HepG2 (cell line): ENCODE measurements around the gene TPM2. TPM values are rescaled to one million over a fixed set of nuclear protein-coding genes. Genes with fewer than 3 reads are reported as not detected.

Source experiments
- AGO1 ChIP-seq: fragments of 200-400 bp; formaldehyde crosslinking; IDR thresholded peaks from 2 replicates; pipeline ENCODE4 v1.6.1; 2017; ENCODE audit warnings: mild to moderate bottlenecking, low read depth, low read length, moderate library complexity; ENCODE audit not compliant: poor library complexity, severe bottlenecking
- BATF2 ChIP-seq: sonication (generic); formaldehyde crosslinking; IDR thresholded peaks from 2 replicates; pipeline ENCODE4 v1.8.0; 2022; ENCODE audit warnings: mild to moderate bottlenecking, missing genetic modification reagents, moderate library complexity
- CBX5 ChIP-seq: sonication (generic); formaldehyde crosslinking; IDR thresholded peaks from 2 replicates; pipeline ENCODE4 v1.4.0; 2020; ENCODE audit warnings: missing genetic modification reagents, borderline replicate concordance
- FOXJ3 ChIP-seq: sonication (generic); formaldehyde crosslinking; IDR thresholded peaks from 2 replicates; pipeline ENCODE4 v1.4.0; 2020; ENCODE audit warnings: missing genetic modification reagents, mild to moderate bottlenecking, borderline replicate concordance
- GTF3A ChIP-seq: sonication (generic); formaldehyde crosslinking; conservative IDR thresholded peaks from 2 replicates; pipeline ENCODE4 v1.4.0; 2020; ENCODE audit warnings: mild to moderate bottlenecking, missing genetic modification reagents
- HHEX ChIP-seq: IDR thresholded peaks from 2 replicates; pipeline ENCODE4 v1.6.1; 2016; ENCODE audit warnings: control low read depth
- IKZF4 ChIP-seq: sonication (generic); formaldehyde crosslinking; IDR thresholded peaks from 2 replicates; pipeline ENCODE4 v1.5.1; 2020; ENCODE audit warnings: borderline replicate concordance, mild to moderate bottlenecking, low read depth, missing genetic modification reagents; ENCODE audit errors: not compliant biosample characterization
- IRF9 ChIP-seq: sonication (generic); formaldehyde crosslinking; IDR thresholded peaks from 2 replicates; pipeline ENCODE4 v1.8.0; 2022; ENCODE audit warnings: missing genetic modification reagents, mild to moderate bottlenecking, borderline replicate concordance
- KDM5B ChIP-seq: sonication (generic); formaldehyde crosslinking; IDR thresholded peaks from 2 replicates; pipeline ENCODE4 v1.4.0; 2020; ENCODE audit warnings: missing genetic modification reagents, mild to moderate bottlenecking, borderline replicate concordance
- LBX2 ChIP-seq: sonication (generic); formaldehyde crosslinking; IDR thresholded peaks from 2 replicates; pipeline ENCODE4 v1.5.0; 2020; ENCODE audit warnings: missing genetic modification reagents, mild to moderate bottlenecking, borderline replicate concordance
- MTA3 ChIP-seq: sonication (generic); formaldehyde crosslinking; IDR thresholded peaks from 2 replicates; pipeline ENCODE4 v1.4.0; 2020; ENCODE audit warnings: missing genetic modification reagents
- MXI1 ChIP-seq: IDR thresholded peaks from 3 replicates; pipeline ENCODE4 v1.6.1; 2012; ENCODE audit warnings: low read depth, low read length, inconsistent platforms, borderline replicate concordance
- MZF1 ChIP-seq: sonication (generic); formaldehyde crosslinking; IDR thresholded peaks from 2 replicates; pipeline ENCODE4 v1.8.1; 2023; ENCODE audit warnings: mild to moderate bottlenecking, missing genetic modification reagents, borderline replicate concordance
- NRL ChIP-seq: sonication (generic); formaldehyde crosslinking; IDR thresholded peaks from 2 replicates; pipeline ENCODE4 v1.5.0; 2020; ENCODE audit warnings: missing genetic modification reagents, mild to moderate bottlenecking, moderate library complexity, borderline replicate concordance
- SMAD1 ChIP-seq: sonication (generic); formaldehyde crosslinking; IDR thresholded peaks from 2 replicates; pipeline ENCODE4 v1.4.0; 2020; ENCODE audit warnings: missing genetic modification reagents, low read depth, mild to moderate bottlenecking, borderline replicate concordance
- SMYD3 ChIP-seq: sonication (generic); formaldehyde crosslinking; IDR thresholded peaks from 2 replicates; pipeline ENCODE4 v1.8.1; 2023; ENCODE audit warnings: mild to moderate bottlenecking, missing genetic modification reagents
- SNAPC2 ChIP-seq: sonication (generic); formaldehyde crosslinking; IDR thresholded peaks from 2 replicates; pipeline ENCODE4 v1.8.1; 2022; ENCODE audit warnings: mild to moderate bottlenecking, missing genetic modification reagents
- ZNF230 ChIP-seq: sonication (generic); formaldehyde crosslinking; IDR thresholded peaks from 2 replicates; pipeline ENCODE4 v1.4.0; 2020; ENCODE audit warnings: mild to moderate bottlenecking, missing genetic modification reagents
- ZNF24 ChIP-seq: fragments of 450-650 bp; IDR thresholded peaks from 2 replicates; pipeline ENCODE4 v1.6.1; 2017; ENCODE audit warnings: antibody characterized with exemption, mild to moderate bottlenecking
- ZNF512B ChIP-seq: sonication (generic); formaldehyde crosslinking; IDR thresholded peaks from 2 replicates; pipeline ENCODE4 v1.5.1; 2020; ENCODE audit warnings: missing genetic modification reagents, mild to moderate bottlenecking, borderline replicate concordance
- ZNF552 ChIP-seq: sonication (generic); formaldehyde crosslinking; IDR thresholded peaks from 2 replicates; pipeline ENCODE4 v1.9.0; 2022; ENCODE audit warnings: missing genetic modification reagents, mild to moderate bottlenecking, borderline replicate concordance
- ZNF564 ChIP-seq: sonication (generic); formaldehyde crosslinking; IDR thresholded peaks from 2 replicates; pipeline ENCODE4 v1.8.1; 2023; ENCODE audit warnings: mild to moderate bottlenecking, missing genetic modification reagents
- ZNF644 ChIP-seq: IDR thresholded peaks from 2 replicates; pipeline ENCODE4 v1.6.1; 2016; ENCODE audit warnings: low read depth
- ZSCAN21 ChIP-seq: sonication (generic); formaldehyde crosslinking; IDR thresholded peaks from 2 replicates; pipeline ENCODE4 v1.8.0; 2022; ENCODE audit warnings: mild to moderate bottlenecking, missing genetic modification reagents, moderate library complexity, borderline replicate concordance
- polyA plus RNA-seq, 8 experiments: library from polyadenylated mRNA; depleted of rRNA in 3 of 8; stranded (reverse) in 7 of 8; unstranded in 1 of 8; fragments of >200 nt; fragmentation: Illumina TruSeq in 4 of 8; extraction: Trizol in 4 of 8; gene quantifications; 2 replicates each; pipeline versions ENCODE4 v1.2.1 to v1.2.3, GENCODE V29; 2011 to 2016; ENCODE audit warnings: low read depth in 4 of 8, missing spikeins in 1 of 8, mixed read lengths in 1 of 8; ENCODE audit not compliant: insufficient read depth in 1 of 8
- total RNA-seq, 5 experiments: library from RNA; depleted of rRNA; stranded (reverse); fragments of >200 nt; fragmentation: Illumina TruSeq; extraction: Trizol; gene quantifications; 2 replicates each; pipeline ENCODE4 v1.2.3, GENCODE V29; 2016; ENCODE audit warnings: low read depth in 1 of 5

TPM2 gene
- total and polyA plus RNA-seq, 2 of the 13 experiments (the other 11 are each of a cell fraction or from before 2014, with no cell fraction given) = 3.1 to 10.7 TPM

DNA sequence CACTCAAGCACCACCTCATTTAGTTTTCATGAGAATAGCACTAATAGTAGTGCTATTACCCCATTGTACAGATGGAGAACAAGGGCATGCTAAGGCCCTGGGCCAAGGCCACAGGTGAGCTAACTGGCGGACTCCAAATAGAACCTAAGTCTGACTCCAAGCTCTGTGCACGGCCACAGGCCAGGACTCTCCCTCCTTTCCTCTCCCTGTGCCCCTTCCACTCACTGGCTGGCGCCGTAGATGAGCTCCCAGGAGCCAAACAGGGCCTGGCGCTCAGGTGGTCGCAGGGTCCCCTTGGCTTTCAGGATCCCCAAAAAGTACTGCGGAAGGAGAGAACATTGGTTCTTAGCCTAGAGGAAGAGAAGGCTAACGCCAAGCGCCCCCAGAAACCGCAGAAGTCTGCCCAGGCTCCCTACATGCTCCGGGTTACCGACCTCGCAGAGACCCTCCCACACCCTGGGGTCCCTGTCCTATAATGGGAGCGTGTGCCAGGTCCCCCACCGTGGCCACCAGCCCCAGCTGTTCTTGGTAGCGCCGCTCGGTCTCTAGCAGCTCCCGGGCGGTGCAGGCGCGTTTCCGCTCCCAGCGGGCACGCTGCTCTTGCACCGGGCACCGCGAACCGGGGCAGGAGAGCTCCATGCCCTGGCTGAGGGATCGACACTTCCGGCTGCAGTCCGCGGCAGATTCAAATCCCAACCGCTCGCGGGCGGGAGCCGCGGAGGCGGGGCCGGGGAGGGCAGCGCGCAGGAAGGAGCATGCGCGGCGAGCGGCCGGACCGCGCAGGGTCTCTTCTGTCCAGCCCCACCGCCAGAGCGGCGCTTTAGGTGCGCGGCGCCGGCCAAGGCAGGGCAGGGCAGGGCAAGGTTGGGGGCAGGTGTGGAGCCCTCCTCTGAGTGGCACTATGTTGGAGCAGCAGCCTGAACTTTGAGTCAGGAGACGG is 24.9 kb downstream of the TPM2 start, which contains the start of gene ARHGEF39 (continued):
- TF ChIP-seq CBX5 (CRISPR knock-in tag) (no peak), ZNF24 (no peak), BATF2 (peak; percentile 99), ZNF564 (CRISPR knock-in tag) (peak; percentile 94; the same call in 1 of the 2 replicates), IRF9 (CRISPR knock-in tag) (peak; percentile 48; the same call in 1 of the 2 replicates), MZF1 (CRISPR knock-in tag) (no peak), LBX2 (CRISPR knock-in tag) (0 out of 2 replicates have a peak, but pooled peaks have one; percentile 29), SMAD1 (CRISPR knock-in tag) (peak; percentile 29; the same call in 1 of the 2 replicates), IKZF4 (peak; percentile 35), AGO1 (peak; percentile 37), ZNF512B (no peak), ZNF644 (no peak), SNAPC2 (CRISPR knock-in tag) (peak; percentile 87), KDM5B (peak; percentile 95; the same call in 1 of the 2 replicates), ZNF230 (CRISPR knock-in tag) (no peak), SMYD3 (CRISPR knock-in tag) (peak; percentile 96), FOXJ3 (0 out of 2 replicates have a peak, but pooled peaks have one; percentile 46), HHEX (no peak), ZNF552 (CRISPR knock-in tag) (peak; percentile 43; the same call in 1 of the 2 replicates), GTF3A (CRISPR knock-in tag) (peak; percentile 75; the same call in 1 of the 2 replicates), NRL (no peak; the same call in 1 of the 2 replicates), MXI1 (peak; percentile 97; the same call in 2 of the 3 replicates), MTA3 (CRISPR knock-in tag) (no peak), ZSCAN21 (CRISPR knock-in tag) (peak; percentile 93)
